Measurements from ENCODE around the gene WDR18. TPM values are rescaled to one million over a fixed set of nuclear protein-coding genes. Genes with fewer than 3 reads are reported as not detected.

Gene WDR18
- total and polyA plus RNA-seq, 12 donors = 5.4 to 140 (median 53.8) TPM

- no peak for DNase-seq
- 82 to 90% (median 85%) methylated on average over 15 to 31 of the region's 31 CpGs for WGBS, 4 donors
- TF ChIP-seq CTCF (IDR thresholded peaks at IDR 0.05) = no peak
- TF ChIP-seq POLR2A (IDR thresholded peaks at IDR 0.05) = no peak
- Histone ChIP-seq H3K4me3 (no peak overlapping the region), H3K4me1 (replicated peaks in 1 of 2) (no peaks in the 10 kb centered on the region), H3K36me3 (replicated peaks in 1 of 2) (peaks cover 0 to 13% of the 10 kb centered on the region in 2 donors), H3K27ac (no peak overlapping the region), H3K9me3 (replicated peaks in 1 of 3) (no peaks in the 10 kb centered on the region), H3K27me3 (no peaks in the 10 kb centered on the region)
- intact Hi-C loops (cut with DNase I) = no loop called here
These were observed 21.3 kb upstream of the WDR18 start for GRCh38 chr19:962683-963400.

GRCh38 chr19:963486-963951 is 20.6 kb upstream of the WDR18 start:
- H3K27me3 ChIP-seq = no peaks in the 10 kb centered on the region
- H3K36me3 ChIP-seq (replicated peaks in 1 of 2) = peaks cover 0 to 17% of the 10 kb centered on the region in 2 donors
- no peak overlapping the region for H3K27ac ChIP-seq
- DNase-seq = no peak
- H3K9me3 ChIP-seq (replicated peaks in 1 of 3) = no peaks in the 10 kb centered on the region
- no peak for TF ChIP-seq POLR2A (IDR thresholded peaks at IDR 0.05)
- no peak for TF ChIP-seq CTCF (IDR thresholded peaks at IDR 0.05)
- WGBS, 4 donors = 84 to 90% (median 88%) methylated on average over 4 to 11 of the region's 11 CpGs
- H3K4me1 ChIP-seq (replicated peaks in 1 of 2) = no peaks in the 10 kb centered on the region
- no peak overlapping the region for H3K4me3 ChIP-seq
- intact Hi-C loops (cut with DNase I) = no loop called here

- TF ChIP-seq POLR2A (IDR thresholded peaks at IDR 0.05) (no peak), CTCF (IDR thresholded peaks at IDR 0.05) (no peak)
- intact Hi-C loops (cut with DNase I) = no loop called here
- Histone ChIP-seq H3K27ac (no peak overlapping the region), H3K4me3 (no peak overlapping the region), H3K36me3 (replicated peaks in 1 of 2) (peaks cover 0 to 21% of the 10 kb centered on the region in 2 donors), H3K9me3 (replicated peaks in 1 of 3) (no peaks in the 10 kb centered on the region), H3K4me1 (replicated peaks in 1 of 2) (no peaks in the 10 kb centered on the region), H3K27me3 (no peaks in the 10 kb centered on the region)
- no peak for DNase-seq
- 93 to 96% (median 93%) methylated on average over 8 to 16 of the region's 16 CpGs for WGBS, 4 donors
These were observed 20.0 kb upstream of the WDR18 start for GRCh38 chr19:964116-964520.

- H3K27ac ChIP-seq = no peak overlapping the region
- H3K4me1 ChIP-seq (replicated peaks in 1 of 2) = no peaks in the 10 kb centered on the region
- DNase-seq = no peak
- peaks cover 0 to 29% of the 10 kb centered on the region in 2 donors for H3K36me3 ChIP-seq (replicated peaks in 1 of 2)
- no peak for TF ChIP-seq POLR2A (IDR thresholded peaks at IDR 0.05)
- TF ChIP-seq CTCF (IDR thresholded peaks at IDR 0.05) = no peak
- intact Hi-C loops (cut with DNase I) = no loop called here
- H3K4me3 ChIP-seq = no peak overlapping the region
- H3K9me3 ChIP-seq (replicated peaks in 1 of 3) = no peaks in the 10 kb centered on the region
- H3K27me3 ChIP-seq = no peaks in the 10 kb centered on the region
- 95 to 98% (median 97%) methylated on average over 13 to 19 of the region's 19 CpGs for WGBS, 4 donors
These were observed 19.1 kb upstream of the WDR18 start for GRCh38 chr19:964761-965694.
